SW480 (cell line): Measurements from ENCODE around the gene PDE2A.
"Not testable (repeated sequence)": the region's sequence is repeated elsewhere in the genome, so short reads cannot be mapped to it uniquely, and the experiment has no call there.

ENCODE experiments used
- DNase-seq: peaks from one replicate; pipeline ENCODE4 v3.0.0-alpha.2; 2016; ENCODE audit warnings: low spot score

Gene PDE2A

GRCh38 chr11:72575533-72576242 is 98.5 kb downstream of the PDE2A start:
- DNase-seq, result no peak

- no peak for DNase-seq
Observed at GRCh38 chr11:72574548-72575460, 99.4 kb downstream of the PDE2A start.

GRCh38 chr11:72573855-72574445 is 100.3 kb downstream of the PDE2A start:
- DNase-seq, result no peak

GRCh38 chr11:72573072-72573854 is 101.0 kb downstream of the PDE2A start:
- DNase-seq, result peak; percentile 29

- not testable (repeated sequence) for DNase-seq
Observed at GRCh38 chr11:72572540-72572939, 101.7 kb downstream of the PDE2A start.

- no peak for DNase-seq
Observed at GRCh38 chr11:72570893-72571661, 103.1 kb downstream of the PDE2A start.

GRCh38 chr11:72569966-72570892 is 104.0 kb downstream of the PDE2A start:
- DNase-seq, result no peak

GRCh38 chr11:72568861-72569260 is 105.4 kb downstream of the PDE2A start:
- DNase-seq, result no peak

- no peak for DNase-seq
Observed at GRCh38 chr11:72562431-72562830, 111.8 kb downstream of the PDE2A start.

GRCh38 chr11:72561856-72562255 is 112.4 kb downstream of the PDE2A start:
- DNase-seq, result no peak

GRCh38 chr11:72560864-72561263 is 113.4 kb downstream of the PDE2A start:
- not testable (repeated sequence) for DNase-seq

- DNase-seq, result no peak
Observed at GRCh38 chr11:72556433-72556832, 117.8 kb downstream of the PDE2A start.

GRCh38 chr11:72555014-72555522 is 119.2 kb downstream of the PDE2A start:
- DNase-seq, result not testable (repeated sequence)

- peak; percentile 17 for DNase-seq
Observed at GRCh38 chr11:72553706-72554105, 120.5 kb downstream of the PDE2A start.

GRCh38 chr11:72552399-72552910 is 121.8 kb downstream of the PDE2A start:
- no peak for DNase-seq

GRCh38 chr11:72551571-72551970 is 122.7 kb downstream of the PDE2A start:
- no peak for DNase-seq

- no peak for DNase-seq
Observed at GRCh38 chr11:72548463-72548862, 125.8 kb downstream of the PDE2A start.

GRCh38 chr11:72546866-72547265 is 127.4 kb downstream of the PDE2A start:
- DNase-seq, result no peak

GRCh38 chr11:72544589-72544988 is 129.6 kb downstream of the PDE2A start:
- DNase-seq, result no peak
